ENCODE data around the gene PGBD5.
"Not testable (repeated sequence)": the region's sequence is repeated elsewhere in the genome, so short reads cannot be mapped to it uniquely, and the experiment has no call there.

Gene PGBD5

DNA sequence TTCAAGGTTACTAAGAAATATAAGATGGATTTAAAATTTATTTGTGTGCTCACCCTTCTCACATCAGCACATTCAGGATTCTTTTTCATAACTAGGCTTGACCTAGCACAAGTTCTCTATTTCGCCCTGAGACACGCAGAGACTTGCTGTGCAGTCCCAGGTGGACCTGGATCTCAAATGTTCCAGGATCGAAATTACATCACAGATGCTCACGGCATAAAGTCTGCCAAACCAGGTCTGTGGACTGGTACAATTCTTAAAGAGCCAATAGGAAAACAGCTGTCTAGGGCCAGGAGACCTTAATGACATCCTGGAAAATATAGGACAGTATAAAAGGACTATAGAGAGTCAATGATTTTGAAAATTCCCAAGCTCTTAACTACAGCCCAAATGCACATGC is 2.2 kb downstream of the PGBD5 start:
- Histone ChIP-seq H3K27ac (no peak overlapping the region), H3K4me3 (ENCODE audit: low read depth, low read length) (no peak overlapping the region), H3K27me3 (replicated peaks) (peaks cover 42% of the 10 kb centered on the region), H3K36me3 (replicated peaks) (no peaks in the 10 kb centered on the region)
- TF ChIP-seq, protein P1, sequence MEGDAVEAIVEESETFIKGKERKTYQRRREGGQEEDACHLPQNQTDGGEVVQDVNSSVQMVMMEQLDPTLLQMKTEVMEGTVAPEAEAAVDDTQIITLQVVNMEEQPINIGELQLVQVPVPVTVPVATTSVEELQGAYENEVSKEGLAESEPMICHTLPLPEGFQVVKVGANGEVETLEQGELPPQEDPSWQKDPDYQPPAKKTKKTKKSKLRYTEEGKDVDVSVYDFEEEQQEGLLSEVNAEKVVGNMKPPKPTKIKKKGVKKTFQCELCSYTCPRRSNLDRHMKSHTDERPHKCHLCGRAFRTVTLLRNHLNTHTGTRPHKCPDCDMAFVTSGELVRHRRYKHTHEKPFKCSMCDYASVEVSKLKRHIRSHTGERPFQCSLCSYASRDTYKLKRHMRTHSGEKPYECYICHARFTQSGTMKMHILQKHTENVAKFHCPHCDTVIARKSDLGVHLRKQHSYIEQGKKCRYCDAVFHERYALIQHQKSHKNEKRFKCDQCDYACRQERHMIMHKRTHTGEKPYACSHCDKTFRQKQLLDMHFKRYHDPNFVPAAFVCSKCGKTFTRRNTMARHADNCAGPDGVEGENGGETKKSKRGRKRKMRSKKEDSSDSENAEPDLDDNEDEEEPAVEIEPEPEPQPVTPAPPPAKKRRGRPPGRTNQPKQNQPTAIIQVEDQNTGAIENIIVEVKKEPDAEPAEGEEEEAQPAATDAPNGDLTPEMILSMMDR (IDR thresholded peaks at IDR 0.05; ENCODE audit: low read depth, low read length, missing control alignments) = no peak
- no peak for DNase-seq
- in situ Hi-C loops (cut with HindIII; ENCODE audit: low pct_ligation_motif_present, low sequenced_read_pairs) = no loop called here

DNA sequence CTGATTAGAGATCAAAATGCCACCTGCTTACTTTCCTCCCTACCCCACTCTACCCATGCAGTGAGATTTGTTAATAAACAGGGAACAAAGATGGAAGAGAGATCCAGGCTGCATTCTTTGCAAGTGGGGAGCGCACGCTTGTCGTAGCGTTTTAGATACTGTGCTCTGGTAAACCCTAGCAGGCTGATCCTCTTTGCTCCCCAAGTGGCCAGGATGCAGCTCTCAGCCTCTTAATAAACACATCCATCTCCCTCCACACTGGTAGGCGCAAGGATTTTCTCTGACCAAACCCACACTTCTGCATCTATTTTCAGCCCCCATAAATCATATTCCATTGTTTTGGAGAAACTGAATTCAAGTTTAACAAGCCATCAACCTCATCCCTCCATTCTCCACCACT is 2.9 kb downstream of the PGBD5 start:
- in situ Hi-C loops (cut with HindIII; ENCODE audit: low pct_ligation_motif_present, low sequenced_read_pairs) = no loop called here
- TF ChIP-seq, protein P1 (IDR thresholded peaks at IDR 0.05; ENCODE audit: low read depth, low read length, missing control alignments) = no peak

DNA sequence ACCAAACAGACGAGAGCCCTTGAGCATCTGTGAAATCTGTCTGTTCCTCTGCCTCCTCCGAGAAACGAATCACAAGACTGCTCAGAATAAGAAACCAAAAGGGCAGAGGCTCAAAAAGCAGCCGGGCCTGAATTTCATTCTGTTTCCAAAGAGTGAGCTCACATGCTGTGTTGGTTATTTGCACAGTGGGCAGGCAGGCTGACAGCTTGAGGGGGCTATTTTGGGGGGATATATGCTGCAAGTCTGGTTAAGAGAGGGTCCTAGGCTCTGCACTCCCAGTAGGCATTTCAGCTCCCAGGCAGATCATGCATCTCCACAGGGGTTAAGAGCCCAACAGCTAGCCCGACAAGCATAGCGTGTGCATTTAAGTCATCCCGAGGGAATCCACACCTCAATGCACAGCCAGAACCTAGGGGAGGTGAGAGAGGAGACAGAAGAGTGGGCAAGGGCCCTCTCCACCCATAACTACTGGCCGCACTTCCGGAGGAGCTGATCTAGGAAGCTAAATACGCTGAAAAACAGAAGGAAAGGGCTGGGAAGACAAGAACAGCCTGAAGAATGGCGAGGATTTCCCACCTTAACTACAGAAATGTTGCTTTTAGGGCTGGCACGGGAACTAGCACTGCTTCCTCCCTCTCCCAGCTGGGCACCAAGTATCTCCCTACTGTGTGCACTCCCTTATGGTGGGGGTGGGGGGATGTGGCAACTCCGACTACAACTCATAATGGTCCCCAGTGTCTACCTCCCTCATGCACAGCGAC is 3.7 kb downstream of the PGBD5 start:
- in situ Hi-C loops (cut with HindIII; ENCODE audit: low pct_ligation_motif_present, low sequenced_read_pairs) = no loop called here
- H3K27ac ChIP-seq = no peak overlapping the region
- H3K4me3 ChIP-seq (ENCODE audit: low read depth, low read length) = no peak overlapping the region
- no peaks in the 10 kb centered on the region for H3K36me3 ChIP-seq (replicated peaks)
- TF ChIP-seq, protein P1 (IDR thresholded peaks at IDR 0.05; ENCODE audit: low read depth, low read length, missing control alignments) = no peak
- H3K27me3 ChIP-seq (replicated peaks) = peaks cover 39% of the 10 kb centered on the region
- no peak for DNase-seq

More for the DNA sequence above, 2.9 kb downstream of the PGBD5 start:
- H3K36me3 ChIP-seq (replicated peaks) = no peaks in the 10 kb centered on the region
- H3K27me3 ChIP-seq (replicated peaks) = peaks cover 42% of the 10 kb centered on the region
- no peak overlapping the region for H3K27ac ChIP-seq
- no peak for DNase-seq
- H3K4me3 ChIP-seq (ENCODE audit: low read depth, low read length) = no peak overlapping the region

DNA sequence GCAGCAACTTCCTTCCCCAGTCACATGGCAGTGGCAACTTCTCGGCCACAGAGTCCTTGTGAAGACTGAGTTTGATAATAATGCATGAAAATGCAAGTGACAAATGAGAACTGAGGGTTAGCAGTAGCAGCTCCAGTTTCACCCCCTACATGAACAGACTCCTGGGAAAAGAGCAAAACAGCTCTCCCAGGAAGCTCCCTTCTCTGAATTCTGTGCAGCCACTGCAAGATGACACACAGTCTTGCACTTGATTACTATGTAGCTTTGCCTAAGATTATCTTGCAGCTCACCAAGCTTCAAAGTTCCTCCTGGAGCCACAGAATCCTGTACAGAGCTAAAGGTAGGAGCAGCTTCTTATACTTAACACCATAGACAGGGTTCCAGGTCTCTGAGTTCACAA is 4.7 kb downstream of the PGBD5 start:
- no peak overlapping the region for H3K4me3 ChIP-seq (ENCODE audit: low read depth, low read length)
- H3K27me3 ChIP-seq (replicated peaks) = peaks cover 38% of the 10 kb centered on the region
- in situ Hi-C loops (cut with HindIII; ENCODE audit: low pct_ligation_motif_present, low sequenced_read_pairs) = no loop called here
- H3K36me3 ChIP-seq (replicated peaks) = no peaks in the 10 kb centered on the region
- H3K27ac ChIP-seq = no peak overlapping the region
- DNase-seq = no peak
- TF ChIP-seq, protein P1 (IDR thresholded peaks at IDR 0.05; ENCODE audit: low read depth, low read length, missing control alignments) = no peak

DNA sequence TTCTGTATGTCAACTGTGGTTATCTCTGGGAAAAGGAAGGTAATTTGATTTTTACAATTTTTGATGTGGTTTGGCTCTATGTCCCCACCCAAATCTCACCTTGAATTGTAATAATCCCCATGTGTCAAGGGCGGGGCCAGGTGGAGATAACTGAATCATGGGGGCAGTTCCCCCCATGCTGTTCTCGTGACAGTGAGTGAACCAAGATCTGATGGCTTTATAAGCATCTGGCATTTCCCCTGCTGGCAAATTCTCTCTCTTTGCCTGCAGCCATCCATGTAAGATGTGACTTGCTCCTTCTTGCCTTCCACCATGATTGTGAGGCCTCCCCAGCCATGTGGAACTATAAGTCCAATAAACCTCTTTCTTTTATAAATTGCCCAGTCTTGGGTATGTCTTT is 5.8 kb downstream of the PGBD5 start:
- H3K27ac ChIP-seq; H3K36me3 ChIP-seq (replicated peaks); in situ Hi-C loops (cut with HindIII; ENCODE audit: low pct_ligation_motif_present, low sequenced_read_pairs); H3K4me3 ChIP-seq (ENCODE audit: low read depth, low read length); DNase-seq: not testable (repeated sequence)
- peaks cover 35% of the 10 kb centered on the region for H3K27me3 ChIP-seq (replicated peaks)

DNA sequence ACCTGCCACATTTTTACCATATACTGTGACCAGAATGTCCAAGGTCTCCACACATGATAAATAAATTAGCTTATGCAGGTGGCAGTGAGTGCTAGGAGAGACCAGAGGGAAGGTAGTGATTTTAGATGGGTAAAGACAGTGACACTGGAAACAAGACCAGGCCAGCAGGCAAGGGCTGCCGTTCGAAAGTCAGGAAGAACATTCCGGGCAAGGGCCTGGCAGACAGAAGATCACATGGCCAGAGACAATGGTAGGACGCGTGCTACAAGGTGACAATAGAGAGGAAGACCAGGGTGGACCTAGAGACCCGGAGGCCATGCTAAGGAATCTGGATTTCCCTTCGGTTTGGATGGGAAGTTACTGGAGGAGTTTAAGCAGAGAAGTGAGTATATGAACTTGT is 9.7 kb downstream of the PGBD5 start:
- Histone ChIP-seq H3K27ac (no peak overlapping the region), H3K36me3 (replicated peaks) (no peaks in the 10 kb centered on the region), H3K27me3 (replicated peaks) (peaks cover 1% of the 10 kb centered on the region), H3K4me3 (ENCODE audit: low read depth, low read length) (no peak overlapping the region)
- TF ChIP-seq, protein P1 (IDR thresholded peaks at IDR 0.05; ENCODE audit: low read depth, low read length, missing control alignments) = no peak
- in situ Hi-C loops (cut with HindIII; ENCODE audit: low pct_ligation_motif_present, low sequenced_read_pairs) = no loop called here
- no peak for DNase-seq

All from brain microvascular endothelial cell (primary cell).